Measurements from ENCODE around the gene PRODH2.
"Not testable (repeated sequence)": the region's sequence is repeated elsewhere in the genome, so short reads cannot be mapped to it uniquely, and the experiment has no call there.

The PRODH2 gene

GRCh38 chr19:35773020-35773806, 39.4 kb downstream of the PRODH2 start:
- Histone ChIP-seq H3K36me3 (ENCODE audit: insufficient read depth, low read length) (peaks cover 7% of the 10 kb centered on the region), H3K4me2 (ENCODE audit: low read length) (no peak overlapping the region), H3K4me3 (ENCODE audit: low read depth, low read length, poor library complexity, severe bottlenecking) (no peak overlapping the region), H3K79me2 (ENCODE audit: insufficient read depth, low read length) (no peaks in the 10 kb centered on the region), H3F3A (ENCODE audit: insufficient read depth, low read length) (no peaks in the 10 kb centered on the region), H3K27me3 (ENCODE audit: insufficient read depth, low read length) (no peaks in the 10 kb centered on the region), H2AFZ (ENCODE audit: low read length) (no peak overlapping the region), H4K20me1 (ENCODE audit: insufficient read depth, low read length) (no peaks in the 10 kb centered on the region), H3K4me1 (ENCODE audit: insufficient read depth, low read length, severe bottlenecking) (peaks cover 19% of the 10 kb centered on the region), H3K9me3 (ENCODE audit: low read length) (no peaks in the 10 kb centered on the region), H3K9me2 (ENCODE audit: low read depth, low read length) (no peaks in the 10 kb centered on the region), H3K9ac (ENCODE audit: low read length) (no peak overlapping the region), H3K27ac (ENCODE audit: low read depth, low read length, poor library complexity, severe bottlenecking) (no peak overlapping the region)
- TF ChIP-seq EZH2 (IDR thresholded peaks at IDR 0.05; ENCODE audit: borderline replicate concordance, low read length) = no peak
- TF ChIP-seq, protein P1, sequence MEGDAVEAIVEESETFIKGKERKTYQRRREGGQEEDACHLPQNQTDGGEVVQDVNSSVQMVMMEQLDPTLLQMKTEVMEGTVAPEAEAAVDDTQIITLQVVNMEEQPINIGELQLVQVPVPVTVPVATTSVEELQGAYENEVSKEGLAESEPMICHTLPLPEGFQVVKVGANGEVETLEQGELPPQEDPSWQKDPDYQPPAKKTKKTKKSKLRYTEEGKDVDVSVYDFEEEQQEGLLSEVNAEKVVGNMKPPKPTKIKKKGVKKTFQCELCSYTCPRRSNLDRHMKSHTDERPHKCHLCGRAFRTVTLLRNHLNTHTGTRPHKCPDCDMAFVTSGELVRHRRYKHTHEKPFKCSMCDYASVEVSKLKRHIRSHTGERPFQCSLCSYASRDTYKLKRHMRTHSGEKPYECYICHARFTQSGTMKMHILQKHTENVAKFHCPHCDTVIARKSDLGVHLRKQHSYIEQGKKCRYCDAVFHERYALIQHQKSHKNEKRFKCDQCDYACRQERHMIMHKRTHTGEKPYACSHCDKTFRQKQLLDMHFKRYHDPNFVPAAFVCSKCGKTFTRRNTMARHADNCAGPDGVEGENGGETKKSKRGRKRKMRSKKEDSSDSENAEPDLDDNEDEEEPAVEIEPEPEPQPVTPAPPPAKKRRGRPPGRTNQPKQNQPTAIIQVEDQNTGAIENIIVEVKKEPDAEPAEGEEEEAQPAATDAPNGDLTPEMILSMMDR (IDR thresholded peaks at IDR 0.05; ENCODE audit: low read length) = no peak

GRCh38 chr19:35772362-35772761, 40.3 kb downstream of the PRODH2 start:
- not testable (repeated sequence) for H3K36me3 ChIP-seq (ENCODE audit: insufficient read depth, low read length); H3K4me3 ChIP-seq (ENCODE audit: low read depth, low read length, poor library complexity, severe bottlenecking); H3K4me2 ChIP-seq (ENCODE audit: low read length); H3F3A ChIP-seq (ENCODE audit: insufficient read depth, low read length); H4K20me1 ChIP-seq (ENCODE audit: insufficient read depth, low read length); H3K27ac ChIP-seq (ENCODE audit: low read depth, low read length, poor library complexity, severe bottlenecking); H3K9me2 ChIP-seq (ENCODE audit: low read depth, low read length); H2AFZ ChIP-seq (ENCODE audit: low read length); H3K79me2 ChIP-seq (ENCODE audit: insufficient read depth, low read length); H3K27me3 ChIP-seq (ENCODE audit: insufficient read depth, low read length); H3K9ac ChIP-seq (ENCODE audit: low read length); H3K9me3 ChIP-seq (ENCODE audit: low read length)
- peaks cover 19% of the 10 kb centered on the region for H3K4me1 ChIP-seq (ENCODE audit: insufficient read depth, low read length, severe bottlenecking)

DNA sequence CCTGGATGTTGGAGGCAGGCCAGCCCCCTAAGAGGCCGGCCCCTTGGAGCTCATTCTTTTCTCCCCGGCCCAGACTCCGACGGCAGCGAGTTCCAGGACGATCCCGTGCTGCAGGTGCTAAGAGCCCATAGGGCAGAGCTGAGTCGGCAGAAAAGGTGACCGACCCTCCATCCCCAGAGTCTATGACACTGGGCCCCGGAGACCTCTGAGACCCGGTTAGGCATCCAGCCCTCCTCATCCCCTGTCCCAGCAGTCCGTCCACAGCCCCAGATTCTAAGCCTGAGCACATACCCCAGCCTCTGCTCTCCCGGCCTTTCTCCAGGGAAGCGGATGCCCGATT, 44.6 kb downstream of the PRODH2 start:
- Histone ChIP-seq H3K79me2 (ENCODE audit: insufficient read depth, low read length) (no peaks in the 10 kb centered on the region), H3K4me1 (ENCODE audit: insufficient read depth, low read length, severe bottlenecking) (no peaks in the 10 kb centered on the region), H3K36me3 (ENCODE audit: insufficient read depth, low read length) (peaks cover 18% of the 10 kb centered on the region), H3K9me2 (ENCODE audit: low read depth, low read length) (no peaks in the 10 kb centered on the region), H3K27ac (ENCODE audit: low read depth, low read length, poor library complexity, severe bottlenecking) (no peak overlapping the region), H3K9ac (ENCODE audit: low read length) (no peak overlapping the region), H3K4me3 (ENCODE audit: low read depth, low read length, poor library complexity, severe bottlenecking) (no peak overlapping the region), H3K4me2 (ENCODE audit: low read length) (no peak overlapping the region), H3F3A (ENCODE audit: insufficient read depth, low read length) (no peaks in the 10 kb centered on the region), H3K9me3 (ENCODE audit: low read length) (no peaks in the 10 kb centered on the region), H2AFZ (ENCODE audit: low read length) (no peak overlapping the region), H4K20me1 (ENCODE audit: insufficient read depth, low read length) (no peaks in the 10 kb centered on the region), H3K27me3 (ENCODE audit: insufficient read depth, low read length) (no peaks in the 10 kb centered on the region)
- TF ChIP-seq EZH2 (IDR thresholded peaks at IDR 0.05; ENCODE audit: borderline replicate concordance, low read length) = no peak
- TF ChIP-seq, protein P1 (IDR thresholded peaks at IDR 0.05; ENCODE audit: low read length) = no peak

Data from OCI-LY1 (cell line).